A549 (cell line): ENCODE results near the gene UBA52. TPM values are rescaled to one million over a fixed set of nuclear protein-coding genes. Genes with fewer than 3 reads are reported as not detected.

Source experiments
- ATAC-seq, 2 experiments: fragments of 200-7000 bp in 1 of 2; fragments of >200 bp in 1 of 2; cut with Nextera tagmentation in 1 of 2; cut with Tn5 transposase in 1 of 2; 3 replicates each; pipeline versions ENCODE4 v1.8.0 to v1.9.1; 2018 to 2020; ENCODE audit warnings: mild to moderate bottlenecking in 1 of 2, moderate library complexity in 1 of 2
- CTCF ChIA-PET: fragments of 300-600 bp; sonication (Branson Sonifier 250); formaldehyde crosslinking; extraction: SDS; loops from one replicate; lab custom pipeline; 2021; ENCODE audit warnings: antibody characterized with exemption, inconsistent platforms; lab: Yijun Ruan, JAX
- POLR2A ChIA-PET: fragments of 350-600 bp; formaldehyde crosslinking; extraction: SDS; loops from one replicate; lab custom pipeline; 2021; ENCODE audit warnings: antibody characterized with exemption, inconsistent platforms; lab: Yijun Ruan, JAX
- DNase-seq, 2 experiments: peaks; one replicate each; pipeline versions ENCODE4 v3.0.0 to v3.0.0-alpha.2; 2011 to 2016; ENCODE audit warnings: low read depth in 1 of 2, low spot score in 1 of 2
- FAIRE-seq: peaks from 2 replicates; lab custom pipeline; 2011; peaks lifted over from hg19 to GRCh38; lab: Jason Lieb, UNC
- H3K27ac ChIP-seq, 2 experiments: fragments of >200 bp; sonication (Bioruptor Twin); formaldehyde crosslinking; 3 replicates each; pipeline ENCODE4 v1.5.1; 2016 to 2017
- H3K4me1 ChIP-seq: fragments of >200 bp; sonication (Bioruptor Twin); formaldehyde crosslinking; 3 replicates; pipeline ENCODE4 v1.6.1; 2016
- H3K4me2 ChIP-seq: fragments of >200 bp; sonication (Bioruptor Twin); formaldehyde crosslinking; 3 replicates; pipeline ENCODE4 v1.6.1; 2016
- H3K4me3 ChIP-seq: fragments of >200 bp; sonication (Bioruptor Twin); formaldehyde crosslinking; 3 replicates; pipeline ENCODE4 v1.5.1; 2016
- H3K9me3 ChIP-seq: fragments of >200 bp; sonication (Bioruptor Twin); formaldehyde crosslinking; 3 replicates; pipeline ENCODE4 v1.6.1; 2016
- ATOH8 ChIP-seq: fragments of 250-450 bp; sonication (Bioruptor Pico); IDR thresholded peaks from 2 replicates; pipeline ENCODE4 v1.5.0; 2020; ENCODE audit warnings: low read depth, mild to moderate bottlenecking, moderate library complexity
- CTCF ChIP-seq: fragments of >200 bp; sonication (Bioruptor Twin); formaldehyde crosslinking; IDR thresholded peaks from 3 replicates; pipeline ENCODE4 v1.5.1; 2016
- EHF ChIP-seq: fragments of 250-450 bp; sonication (Bioruptor Pico); IDR thresholded peaks from 2 replicates; pipeline ENCODE4 v1.5.0; 2020; ENCODE audit warnings: mild to moderate bottlenecking
- HDAC2 ChIP-seq: fragments of 200-600 bp; sonication (generic); IDR thresholded peaks from 2 replicates; pipeline ENCODE4 v1.6.1; 2016
- HOXB5 ChIP-seq: fragments of 250-450 bp; sonication (Bioruptor Pico); IDR thresholded peaks from 2 replicates; pipeline ENCODE4 v1.5.0; 2020; ENCODE audit warnings: mild to moderate bottlenecking, moderate library complexity
- MYC ChIP-seq: IDR thresholded peaks from 2 replicates; pipeline ENCODE4 v1.6.1; 2012; ENCODE audit warnings: mild to moderate bottlenecking, inconsistent platforms, low read length, improper control_type of control experiment, borderline replicate concordance
- NFE2L2 ChIP-seq: fragments of 150-350 bp; conservative IDR thresholded peaks from 2 replicates; pipeline ENCODE4 v1.6.1; 2014; ENCODE audit warnings: low read length
- NR3C1 ChIP-seq: fragments of >200 bp; sonication (Bioruptor Twin); formaldehyde crosslinking; IDR thresholded peaks from 3 replicates; pipeline ENCODE4 v1.6.1; 2017
- PHF8 ChIP-seq: fragments of 200-600 bp; sonication (generic); IDR thresholded peaks from 2 replicates; pipeline ENCODE4 v1.6.1; 2016; ENCODE audit warnings: low read depth, mild to moderate bottlenecking, antibody characterized with exemption, moderate library complexity, borderline replicate concordance
- WGBS: methylation state at CpG from one replicate; pipeline ENCODE4 v1.1.6; 2017; ENCODE audit errors: missing lambda C conversion rate; 5-methylcytosine and 5-hydroxymethylcytosine counted together
- polyA plus RNA-seq, 4 experiments: library from polyadenylated mRNA; depleted of rRNA in 3 of 4; stranded (reverse); fragments of >200 nt; fragmentation: RNase III in 1 of 4; extraction: RNeasy Plus Mini Kit Qiagen cat#74134 plus additional on column Dnase treatment in 1 of 4; gene quantifications; 2 replicates in 3 of 4; 3 replicates in 1 of 4; pipeline ENCODE4 v1.2.3, GENCODE V29; 2011 to 2017
- TF ChIP-seq, protein P1 (sequence below): IDR thresholded peaks from 2 replicates; pipeline ENCODE4 v1.6.1; 2012; ENCODE audit warnings: low read depth, borderline replicate concordance
- TF ChIP-seq, protein P2 (sequence below): IDR thresholded peaks from 2 replicates; pipeline ENCODE4 v1.6.1; 2012
- TF ChIP-seq, protein P3 (sequence below): IDR thresholded peaks from 2 replicates; pipeline ENCODE4 v1.6.1; 2012

The UBA52 gene
- polyA plus RNA-seq, 2 of the 4 experiments (the other 2 are of a cell fraction), result 888 to 942 TPM

GRCh38 chr19:18588611-18589379 lies 17.1 kb downstream of the UBA52 start, which contains the start of gene REX1BD (continued):
- TF ChIP-seq, protein P1, sequence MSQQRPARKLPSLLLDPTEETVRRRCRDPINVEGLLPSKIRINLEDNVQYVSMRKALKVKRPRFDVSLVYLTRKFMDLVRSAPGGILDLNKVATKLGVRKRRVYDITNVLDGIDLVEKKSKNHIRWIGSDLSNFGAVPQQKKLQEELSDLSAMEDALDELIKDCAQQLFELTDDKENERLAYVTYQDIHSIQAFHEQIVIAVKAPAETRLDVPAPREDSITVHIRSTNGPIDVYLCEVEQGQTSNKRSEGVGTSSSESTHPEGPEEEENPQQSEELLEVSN, result no peak
- TF ChIP-seq NFE2L2 (0 out of 2 replicates have a peak, but pooled peaks have one; percentile 7), PHF8 (peak; percentile 44; the same call in 1 of the 2 replicates), CTCF (peak; percentile 74), NR3C1 (no peak)
- TF ChIP-seq, protein P2, sequence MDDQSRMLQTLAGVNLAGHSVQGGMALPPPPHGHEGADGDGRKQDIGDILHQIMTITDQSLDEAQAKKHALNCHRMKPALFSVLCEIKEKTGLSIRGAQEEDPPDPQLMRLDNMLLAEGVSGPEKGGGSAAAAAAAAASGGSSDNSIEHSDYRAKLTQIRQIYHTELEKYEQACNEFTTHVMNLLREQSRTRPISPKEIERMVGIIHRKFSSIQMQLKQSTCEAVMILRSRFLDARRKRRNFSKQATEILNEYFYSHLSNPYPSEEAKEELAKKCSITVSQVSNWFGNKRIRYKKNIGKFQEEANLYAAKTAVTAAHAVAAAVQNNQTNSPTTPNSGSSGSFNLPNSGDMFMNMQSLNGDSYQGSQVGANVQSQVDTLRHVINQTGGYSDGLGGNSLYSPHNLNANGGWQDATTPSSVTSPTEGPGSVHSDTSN, result no peak

DNA sequence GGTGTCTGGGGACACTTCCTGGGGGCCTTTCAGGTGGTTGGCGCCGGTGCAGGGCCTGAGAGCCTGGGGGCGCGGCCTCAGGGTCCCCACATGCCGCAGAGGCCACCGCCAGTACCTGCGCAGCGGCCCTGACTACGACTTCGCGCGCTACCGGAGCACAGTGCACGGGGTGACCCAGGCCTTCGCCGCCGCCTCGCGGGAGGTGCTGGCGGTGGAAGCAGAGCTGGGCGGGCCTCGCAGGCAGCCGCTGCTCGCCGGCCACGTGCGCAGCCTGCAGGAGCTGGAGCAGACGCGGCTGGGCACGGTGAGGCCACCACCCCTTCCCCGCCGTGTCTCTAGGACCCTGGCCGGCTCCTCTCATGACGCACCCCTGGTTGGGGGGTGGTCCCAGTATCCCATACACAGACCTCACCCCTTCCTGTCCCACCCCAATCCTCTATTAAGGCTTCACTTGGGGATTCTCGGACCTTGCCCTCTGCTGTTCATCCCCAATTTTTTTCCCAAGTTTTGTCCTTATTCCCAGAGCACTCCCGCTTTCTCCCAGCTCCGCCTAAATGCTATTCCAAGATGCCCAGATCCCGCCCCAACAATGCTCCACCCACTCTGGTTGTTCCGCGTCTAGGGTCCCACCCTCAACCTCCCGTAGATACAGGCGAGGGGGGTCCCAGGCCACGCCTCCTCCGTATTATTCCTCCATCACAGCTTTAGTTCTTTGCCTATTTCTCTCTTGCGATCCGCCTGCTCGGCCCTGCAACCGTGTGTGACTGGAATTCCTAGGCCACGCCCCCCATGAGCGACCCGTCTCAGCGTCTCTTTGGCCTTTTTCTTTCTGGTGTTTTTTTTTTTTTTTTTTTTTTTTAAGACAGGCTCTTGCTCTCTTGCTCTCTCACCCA lies 18.0 kb downstream of the UBA52 start:
- FAIRE-seq (no peak), DNase-seq (peak; percentile 51 to 82), ATAC-seq (peak; percentile 68 to 69)
- TF ChIP-seq MYC, result peak; percentile 65; the same call in 1 of the 2 replicates
- TF ChIP-seq ATOH8 (CRISPR knock-in tag), result peak; percentile 80; the same call in 1 of the 2 replicates
- no peak for TF ChIP-seq EHF (CRISPR knock-in tag)
- no peak for TF ChIP-seq HDAC2
- TF ChIP-seq, protein P1, result peak; percentile 91
- TF ChIP-seq HOXB5 (CRISPR knock-in tag), result peak; percentile 36; the same call in 1 of the 2 replicates
- TF ChIP-seq, protein P3, sequence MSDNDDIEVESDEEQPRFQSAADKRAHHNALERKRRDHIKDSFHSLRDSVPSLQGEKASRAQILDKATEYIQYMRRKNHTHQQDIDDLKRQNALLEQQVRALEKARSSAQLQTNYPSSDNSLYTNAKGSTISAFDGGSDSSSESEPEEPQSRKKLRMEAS, result peak; percentile 96
- ChIA-PET CTCF (interaction anchor here (0.5 to 3.6 kb wide), 45 partner anchors 10 to 397 kb away, joined by 3 to 22 read pairs (median 4); partner anchors contain the start of genes ELL, FKBP8, TMEM59L and UBA52), POLR2A (interaction anchor here (0.5 to 3.1 kb wide), 14 partner anchors 9 to 330 kb away, joined by 3 to 31 read pairs (median 3); partner anchors contain the start of genes COPE, DDX49, ELL and TMEM59L)
- H3K27ac ChIP-seq, result peak overlapping the region; percentile 100
- H3K9me3 ChIP-seq, result no peaks in the 10 kb centered on the region
- peak overlapping the region; percentile 100 for H3K4me2 ChIP-seq
- H3K4me1 ChIP-seq, result peaks cover 12% of the 10 kb centered on the region; the same call in 1 of the 3 replicates
- 3% methylated on average over 22 of the region's 52 CpGs for WGBS
- peak overlapping the region; percentile 96 for H3K4me3 ChIP-seq
